IMR-90 (cell line): ENCODE measurements around the gene F10. TPM values are rescaled to one million over a fixed set of nuclear protein-coding genes. Genes with fewer than 3 reads are reported as not detected.

ENCODE experiments used
- ATAC-seq: fragments of 200-7000 bp; cut with Tn5 transposase; 2 replicates; pipeline ENCODE4 v1.9.1; 2020; ENCODE audit warnings: low read depth, mild to moderate bottlenecking, moderate library complexity
- BruUV-seq: library from RNA; stranded (reverse); fragments of 400-500 nt; replicated peaks from 2 replicates; lab custom pipeline; 2021; lab: Mats Ljungman, UMichigan
- CTCF ChIA-PET: fragments of 300-600 bp; formaldehyde crosslinking; extraction: SDS; loops from one replicate; lab custom pipeline; 2021; ENCODE audit warnings: antibody characterized with exemption; lab: Yijun Ruan, JAX
- POLR2A ChIA-PET: fragments of 300-600 bp; sonication (Branson Sonifier 250); formaldehyde crosslinking; loops from one replicate; lab custom pipeline; 2022; ENCODE audit warnings: antibody characterized with exemption; ENCODE audit not compliant: unreplicated experiment; lab: Charles Lee
- DNase-seq: peaks from one replicate; pipeline ENCODE4 v3.0.0; 2013
- H2AFZ ChIP-seq: replicated peaks from 2 replicates; pipeline ENCODE3; 2013; ENCODE audit warnings: low read length, mild to moderate bottlenecking; ENCODE audit not compliant: poor library complexity
- H2AK5ac ChIP-seq: 2 replicates; pipeline ENCODE4 v1.6.1; 2013; ENCODE audit warnings: low read depth, low read length, inconsistent platforms
- H2AK9ac ChIP-seq: replicated peaks from 2 replicates; pipeline ENCODE3; 2013; ENCODE audit warnings: mild to moderate bottlenecking, low read depth, low read length, moderate library complexity; ENCODE audit not compliant: poor library complexity
- H2BK120ac ChIP-seq: 2 replicates; pipeline ENCODE4 v1.6.1; 2013; ENCODE audit warnings: low read depth, low read length, inconsistent platforms
- H2BK15ac ChIP-seq: 3 replicates; pipeline ENCODE4 v1.6.1; 2013; ENCODE audit warnings: low read depth, low read length, inconsistent platforms
- H2BK20ac ChIP-seq: 2 replicates; pipeline ENCODE4 v1.6.1; 2013; ENCODE audit warnings: low read depth, mild to moderate bottlenecking, inconsistent platforms, low read length, moderate library complexity
- H2BK5ac ChIP-seq: 2 replicates; pipeline ENCODE4 v1.6.1; 2013; ENCODE audit warnings: mild to moderate bottlenecking, low read depth, low read length, inconsistent platforms; ENCODE audit not compliant: poor library complexity, severe bottlenecking
- H3K14ac ChIP-seq: replicated peaks from 2 replicates; pipeline ENCODE4 v1.6.1; 2013; ENCODE audit warnings: low read depth, low read length, inconsistent platforms
- H3K18ac ChIP-seq: 2 replicates; pipeline ENCODE4 v1.6.1; 2013; ENCODE audit warnings: low read depth, low read length, control low read depth
- H3K23ac ChIP-seq: 2 replicates; pipeline ENCODE4 v1.6.1; 2013; ENCODE audit warnings: low read depth, low read length, inconsistent platforms
- H3K27ac ChIP-seq: 2 replicates; pipeline ENCODE4 v1.5.1; 2013; ENCODE audit warnings: mild to moderate bottlenecking, control low read depth, low read length; ENCODE audit not compliant: insufficient read depth
- H3K27me3 ChIP-seq: 2 replicates; pipeline ENCODE4 v1.6.1; 2013; ENCODE audit warnings: low read length; ENCODE audit not compliant: control insufficient read depth, insufficient read depth
- H3K36me3 ChIP-seq: 2 replicates; pipeline ENCODE4 v1.6.1; 2013; ENCODE audit warnings: low read length, mixed read lengths; ENCODE audit not compliant: control insufficient read depth, insufficient read depth
- H3K4ac ChIP-seq: 2 replicates; pipeline ENCODE4 v1.6.1; 2013; ENCODE audit warnings: low read depth, low read length, inconsistent platforms
- H3K4me1 ChIP-seq: 2 replicates; pipeline ENCODE4 v1.6.1; 2013; ENCODE audit warnings: low read length, mixed read lengths; ENCODE audit not compliant: control insufficient read depth, insufficient read depth
- H3K4me2 ChIP-seq: 2 replicates; pipeline ENCODE4 v1.6.1; 2013; ENCODE audit warnings: low read depth, mild to moderate bottlenecking, control low read depth, low read length, moderate library complexity
- H3K4me3 ChIP-seq: 2 replicates; pipeline ENCODE4 v1.5.1; 2013; ENCODE audit warnings: low read depth, mild to moderate bottlenecking, control low read depth, low read length, moderate library complexity; ENCODE audit not compliant: insufficient read depth
- H3K56ac ChIP-seq: 2 replicates; pipeline ENCODE4 v1.6.1; 2013; ENCODE audit warnings: low read length, inconsistent platforms; ENCODE audit not compliant: insufficient read depth; ENCODE audit errors: extremely low read depth
- H3K79me1 ChIP-seq, 2 experiments: 2 replicates each; pipeline ENCODE4 v1.6.1; 2013; ENCODE audit warnings: low read length in 2 of 2, inconsistent platforms in 1 of 2, low read depth in 1 of 2
- H3K9ac ChIP-seq: 2 replicates; pipeline ENCODE4 v1.6.1; 2013; ENCODE audit warnings: low read depth, low read length, control low read depth
- H3K9me1 ChIP-seq: 2 replicates; pipeline ENCODE4 v1.6.1; 2013; ENCODE audit warnings: low read length, inconsistent platforms; ENCODE audit not compliant: insufficient read depth
- H3K9me3 ChIP-seq: 2 replicates; pipeline ENCODE4 v1.6.1; 2013; ENCODE audit warnings: low read length; ENCODE audit not compliant: control insufficient read depth, insufficient read depth
- H4K20me1 ChIP-seq: 2 replicates; pipeline ENCODE4 v1.6.1; 2013; ENCODE audit warnings: low read length, inconsistent platforms; ENCODE audit not compliant: insufficient read depth
- H4K5ac ChIP-seq: 2 replicates; pipeline ENCODE4 v1.6.1; 2013; ENCODE audit warnings: mild to moderate bottlenecking, low read depth, low read length, control low read depth
- H4K8ac ChIP-seq, 2 experiments: 2 replicates each; pipeline ENCODE4 v1.6.1; 2013; ENCODE audit warnings: low read depth in 2 of 2, low read length in 2 of 2, control low read depth in 1 of 2, inconsistent platforms in 1 of 2
- H4K91ac ChIP-seq: 2 replicates; pipeline ENCODE4 v1.6.1; 2013; ENCODE audit warnings: low read depth, low read length, inconsistent platforms; ENCODE audit not compliant: insufficient read depth
- BHLHE40 ChIP-seq: fragments of 150-350 bp; IDR thresholded peaks from 2 replicates; pipeline ENCODE4 v1.6.1; 2016; ENCODE audit warnings: mild to moderate bottlenecking, low read depth, low read length
- WGBS, 2 experiments: methylation state at CpG; one replicate each; pipeline versions ENCODE4 v1.1.5 to v1.1.7; 2013; ENCODE audit warnings: missing lambda C conversion rate in 2 of 2; ENCODE audit not compliant: insufficient read length in 1 of 2; ENCODE audit errors: extremely low coverage in 2 of 2; 5-methylcytosine and 5-hydroxymethylcytosine counted together
- dilution Hi-C: fragments of 300-500 bp; cut with HindIII; formaldehyde crosslinking; loops from one replicate; pipeline ENCODE4 v1.14.3; 2018; ENCODE audit warnings: low sequenced_read_pairs; ENCODE audit not compliant: unreplicated experiment
- in situ Hi-C: fragments of 300-500 bp; cut with MboI; formaldehyde crosslinking; loops from 3 replicates; pipeline ENCODE4 v1.14.3; 2019; ENCODE audit warnings: low sequenced_read_pairs, inconsistent platforms, mixed read lengths
- intact Hi-C: fragments of 100-400 bp; cut with micrococcal nuclease; formaldehyde crosslinking; loops from 2 replicates; pipeline ENCODE4 v1.10.0; 2022
- polyA plus RNA-seq, 3 experiments: library from polyadenylated mRNA; depleted of rRNA; stranded (reverse); fragments of >200 nt; gene quantifications; 2 replicates each; pipeline ENCODE4 v1.2.3, GENCODE V29; 2012; ENCODE audit warnings: low replicate concordance in 1 of 3
- total RNA-seq: library from RNA; depleted of rRNA; stranded (reverse); fragments of >200 nt; gene quantifications from 2 replicates; pipeline ENCODE4 v1.2.3, GENCODE V29; 2012

F10 gene
- total and polyA plus RNA-seq, 2 of the 4 experiments (the other 2 are of a cell fraction): 9.1 to 19.5 TPM

DNA sequence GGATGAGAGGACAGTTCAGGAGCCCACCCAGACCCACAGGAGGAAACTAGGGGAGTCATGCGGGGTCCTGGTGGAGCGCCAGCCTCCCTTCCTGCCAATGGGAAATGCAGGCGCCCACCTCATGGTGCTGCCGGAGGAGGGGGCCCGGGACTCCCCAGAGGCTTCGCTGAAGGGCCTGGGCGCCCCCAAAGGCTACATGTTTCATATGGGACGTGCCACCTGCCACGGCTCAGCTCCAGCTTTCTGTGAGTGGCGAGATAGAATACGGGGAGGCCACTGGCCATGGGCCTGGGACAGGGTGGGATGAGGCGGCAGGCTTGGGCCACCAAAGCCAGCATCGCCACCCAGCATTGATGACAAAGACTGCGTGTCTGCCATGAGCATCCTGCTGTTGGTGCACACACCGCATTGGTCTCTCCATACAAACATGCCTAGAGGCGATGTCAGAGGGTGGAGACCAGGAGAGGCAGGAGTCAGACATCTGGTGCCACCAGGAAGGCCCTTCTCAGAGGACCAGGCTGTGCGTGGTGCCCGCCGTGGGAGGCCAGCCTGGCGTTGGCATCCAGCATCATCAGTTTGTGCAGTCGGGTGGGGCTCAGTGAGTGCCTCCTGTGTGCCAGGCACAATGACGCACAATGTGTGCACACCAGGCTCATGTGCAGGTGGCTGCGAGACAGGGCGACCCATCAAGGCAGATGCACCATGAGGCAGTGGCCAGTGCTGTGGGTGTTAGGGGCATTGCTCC, 1.2 kb upstream of the F10 start:
- ChIA-PET POLR2A (no interaction called here), CTCF (no interaction called here)
- H3K4ac ChIP-seq: no peak overlapping the region
- no peak overlapping the region for H3K23ac ChIP-seq
- H3K27me3 ChIP-seq: peaks cover 1% of the 10 kb centered on the region; the same call in 1 of the 2 replicates
- intact Hi-C loops: no loop called here
- no peak overlapping the region for H2BK5ac ChIP-seq
- H3K4me3 ChIP-seq: no peak overlapping the region
- peaks cover 6% of the 10 kb centered on the region; the same call in 1 of the 2 replicates for H3K4me1 ChIP-seq
- no peaks in the 10 kb centered on the region for H3K9me3 ChIP-seq
- no peaks in the 10 kb centered on the region for H4K20me1 ChIP-seq
- dilution Hi-C loops: no loop called here
- in situ Hi-C loops: no loop called here
- BruUV-seq: no TSS peak
- H3K79me1 ChIP-seq: no peaks in the 10 kb centered on the region
- no peak overlapping the region for H2AK5ac ChIP-seq
- H2AFZ ChIP-seq: peak overlapping the region; percentile 14
- no peak overlapping the region for H2BK20ac ChIP-seq
- H3K18ac ChIP-seq: no peak overlapping the region
- H2AK9ac ChIP-seq: no peak overlapping the region
- DNase-seq: no peak
- no peak overlapping the region for H2BK120ac ChIP-seq
- no peak overlapping the region for H3K27ac ChIP-seq
- no peak overlapping the region for H4K91ac ChIP-seq
- no peak overlapping the region for H3K9ac ChIP-seq
- H3K9me1 ChIP-seq: peaks cover 11% of the 10 kb centered on the region; the same call in 1 of the 2 replicates
- no peak overlapping the region for H3K14ac ChIP-seq
- 95% methylated on average over 18 of the region's 24 CpGs; no CpG with 5 or more reads in 1 of the 2 experiments for WGBS, 2 experiments
- H4K8ac ChIP-seq: no peak overlapping the region
- no peak for ATAC-seq
- H3K4me2 ChIP-seq: no peak overlapping the region
- no peak overlapping the region for H2BK15ac ChIP-seq
- H4K5ac ChIP-seq: no peak overlapping the region
- TF ChIP-seq BHLHE40: no peak
- no peak overlapping the region for H3K56ac ChIP-seq
- no peaks in the 10 kb centered on the region for H3K36me3 ChIP-seq
